PFSK-1 (cell line): ENCODE results near the gene SLC36A4.

Experiments
- FOXP2 ChIP-seq: optimal IDR thresholded peaks from 2 replicates; pipeline ENCODE3; 2011; ENCODE audit warnings: borderline replicate concordance, control low read depth, inconsistent platforms; ENCODE audit not compliant: insufficient read depth; ENCODE audit errors: extremely low read length, extremely low read depth
- POLR2AphosphoS5 ChIP-seq: IDR thresholded peaks from 2 replicates; pipeline ENCODE4 v1.6.1; 2012; ENCODE audit warnings: low read depth, mild to moderate bottlenecking, control low read depth, low read length, moderate library complexity
- TAF1 ChIP-seq: IDR thresholded peaks from 2 replicates; pipeline ENCODE4 v1.6.1; 2012; ENCODE audit warnings: low read length, control low read depth, borderline replicate concordance; ENCODE audit not compliant: insufficient read depth

- TF ChIP-seq FOXP2 (no peak), TAF1 (no peak), POLR2AphosphoS5 (no peak)
These were observed 21.6 kb upstream of the SLC36A4 start for GRCh38 chr11:93219440-93219839.
